Natural killer cell (primary cell): ENCODE measurements around the gene TMEM132A. TPM values are rescaled to one million over a fixed set of nuclear protein-coding genes. Genes with fewer than 3 reads are reported as not detected.
A peak's percentile ranks its signal among the peaks of the same experiment; 100 is the strongest.

Source experiments
- ATAC-seq, 3 donors: fragments of 150-1000 bp in 2 of 3; fragments of 200-7000 bp in 1 of 3; cut with Tn5 transposase; 1 replicate in 1 of 3; 2 replicates in 2 of 3; pipeline ENCODE4 v1.10.0; 2021; ENCODE audit warnings: mild to moderate bottlenecking in 2 of 3, moderate library complexity in 2 of 3
- DNase-seq, 2 donors: peaks; one replicate each; pipeline versions ENCODE4 v3.0.0 to v3.0.0-alpha.2; 2013 to 2021; ENCODE audit warnings: mixed read lengths in 1 of 2
- H3K27ac ChIP-seq: one replicate; pipeline ENCODE4 v1.5.1; 2013; ENCODE audit warnings: mild to moderate bottlenecking, low read length
- H3K27me3 ChIP-seq: one replicate; pipeline ENCODE4 v1.6.1; 2013; ENCODE audit warnings: low read length; ENCODE audit not compliant: control insufficient read depth, insufficient read depth
- H3K36me3 ChIP-seq: one replicate; pipeline ENCODE4 v1.6.1; 2013; ENCODE audit warnings: low read length; ENCODE audit not compliant: control insufficient read depth, insufficient read depth
- H3K4me1 ChIP-seq: one replicate; pipeline ENCODE4 v1.6.1; 2013; ENCODE audit warnings: low read length; ENCODE audit not compliant: control insufficient read depth, insufficient read depth
- H3K4me3 ChIP-seq: one replicate; pipeline ENCODE4 v1.5.1; 2013; ENCODE audit warnings: low read length
- H3K9me3 ChIP-seq: one replicate; pipeline ENCODE4 v1.6.1; 2013; ENCODE audit warnings: low read length; ENCODE audit not compliant: control insufficient read depth, insufficient read depth
- H3K27ac Mint-ChIP-seq, 2 donors: one replicate each; pipeline ENCODE4 v1.8.0; 2022; ENCODE audit warnings: mild to moderate bottlenecking in 2 of 2, mixed read lengths in 2 of 2, moderate library complexity in 1 of 2
- H3K27me3 Mint-ChIP-seq, 2 donors: one replicate each; pipeline ENCODE4 v1.8.0; 2022; ENCODE audit warnings: low read depth in 2 of 2, mixed read lengths in 2 of 2
- H3K36me3 Mint-ChIP-seq: one replicate; pipeline ENCODE4 v1.8.0; 2022; ENCODE audit warnings: mixed read lengths
- H3K4me1 Mint-ChIP-seq, 2 donors: one replicate each; pipeline ENCODE4 v1.8.0; 2022; ENCODE audit warnings: mixed read lengths in 2 of 2
- H3K4me3 Mint-ChIP-seq: one replicate; pipeline ENCODE4 v1.8.0; 2022; ENCODE audit warnings: mild to moderate bottlenecking, moderate library complexity, mixed read lengths
- H3K9me3 Mint-ChIP-seq, 2 donors: one replicate each; pipeline ENCODE4 v1.8.0; 2022; ENCODE audit warnings: mixed read lengths in 2 of 2
- CTCF ChIP-seq: fragments of 200-600 bp; IDR thresholded peaks from one replicate; pipeline ENCODE4 v1.8.0; 2022; ENCODE audit warnings: antibody characterized with exemption
- WGBS: methylation state at CpG from one replicate; pipeline ENCODE4 v1.1.7; 2013; ENCODE audit warnings: missing lambda C conversion rate; ENCODE audit not compliant: insufficient coverage; 5-methylcytosine and 5-hydroxymethylcytosine counted together
- intact Hi-C: fragments of 100-400 bp; cut with micrococcal nuclease; formaldehyde crosslinking; loops from one replicate; pipeline ENCODE4 v1.14.2; 2022
- total RNA-seq, 4 donors: library from RNA; stranded (reverse); fragments of 120-200 nt in 1 of 4; gene quantifications; one replicate each; pipeline versions ENCODE4 v1.2.3 to v1.2.4, GENCODE V29; 2013 to 2022

The TMEM132A gene
- total RNA-seq, 3 donors from 2014 or later (not counting 1 experiment from before 2014, with no cell fraction given): not detected

GRCh38 chr11:60978546-60979380 lies 54.5 kb downstream of the TMEM132A start:
- TF ChIP-seq CTCF: no peak
- Histone ChIP-seq H3K4me3 (no peak overlapping the region), H3K9me3 (no peaks in the 10 kb centered on the region), H3K36me3 (peaks cover 2% of the 10 kb centered on the region), H3K4me1 (peaks cover 68% of the 10 kb centered on the region), H3K27ac (peak overlapping the region; percentile 64), H3K27me3 (no peaks in the 10 kb centered on the region)
- DNase-seq: peak in 1 of 2 donors; percentile 77
- peak; percentile 82 to 89 (median 85) for ATAC-seq
- peak overlapping the region; percentile 73 for H3K4me3 Mint-ChIP-seq
- intact Hi-C loops: no loop called here
- H3K4me1 Mint-ChIP-seq: peaks cover 17 to 49% of the 10 kb centered on the region in 2 donors
- no peaks in the 10 kb centered on the region for H3K27me3 Mint-ChIP-seq
- WGBS: 39% methylated on average over 10 of the region's 10 CpGs
- H3K9me3 Mint-ChIP-seq: no peaks in the 10 kb centered on the region
- H3K36me3 Mint-ChIP-seq: no peaks in the 10 kb centered on the region
- peak overlapping the region; percentile 65 to 88 for H3K27ac Mint-ChIP-seq

DNA sequence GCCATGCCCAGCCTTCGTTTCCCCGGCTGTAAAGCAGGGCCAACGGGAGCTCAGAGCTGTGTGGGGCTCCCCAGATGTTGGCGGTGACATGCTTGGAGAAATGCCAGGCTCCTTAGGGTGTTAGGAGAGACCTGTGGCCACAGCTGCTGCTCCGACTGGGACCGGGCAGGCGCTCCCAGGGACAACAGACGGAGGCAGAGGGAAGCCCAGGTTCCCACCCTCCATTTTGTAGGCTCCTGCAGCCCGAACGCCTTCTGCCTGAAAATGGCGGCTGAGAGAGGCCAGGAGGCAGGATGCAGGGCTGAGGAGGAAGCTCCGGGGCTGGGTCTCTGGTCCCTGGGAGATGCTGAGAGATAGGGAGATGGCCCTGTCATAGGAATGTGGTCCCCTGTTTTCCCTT lies 57.3 kb downstream of the TMEM132A start:
- 96% methylated on average over 12 of the region's 12 CpGs for WGBS

GRCh38 chr11:60982184-60982583 lies 57.9 kb downstream of the TMEM132A start:
- H3K36me3 Mint-ChIP-seq: no peaks in the 10 kb centered on the region
- H3K4me3 ChIP-seq: no peak overlapping the region

More for the DNA sequence above, 57.3 kb downstream of the TMEM132A start:
- Histone ChIP-seq H3K27ac (no peak overlapping the region), H3K4me3 (no peak overlapping the region), H3K27me3 (no peaks in the 10 kb centered on the region), H3K9me3 (no peaks in the 10 kb centered on the region), H3K4me1 (peaks cover 78% of the 10 kb centered on the region), H3K36me3 (peaks cover 2% of the 10 kb centered on the region)
- intact Hi-C loops: no loop called here
- DNase-seq: no peak
- no peaks in the 10 kb centered on the region for H3K9me3 Mint-ChIP-seq
- TF ChIP-seq CTCF: no peak
- no peak overlapping the region for H3K27ac Mint-ChIP-seq
- peaks cover 20 to 56% of the 10 kb centered on the region in 2 donors for H3K4me1 Mint-ChIP-seq
- H3K36me3 Mint-ChIP-seq: no peaks in the 10 kb centered on the region
- no peak overlapping the region for H3K4me3 Mint-ChIP-seq
- peaks cover 0 to 5% of the 10 kb centered on the region in 2 donors for H3K27me3 Mint-ChIP-seq
- ATAC-seq: no peak

More at GRCh38 chr11:60982184-60982583, 57.9 kb downstream of the TMEM132A start:
- Mint-ChIP-seq H3K27ac (no peak overlapping the region), H3K27me3 (peaks cover 0 to 5% of the 10 kb centered on the region in 2 donors), H3K4me3 (no peak overlapping the region), H3K4me1 (peaks cover 16 to 50% of the 10 kb centered on the region in 2 donors), H3K9me3 (no peaks in the 10 kb centered on the region)
- peaks cover 78% of the 10 kb centered on the region for H3K4me1 ChIP-seq
- intact Hi-C loops: no loop called here
- WGBS: 87% methylated on average over 8 of the region's 8 CpGs
- no peak overlapping the region for H3K27ac ChIP-seq
- no peaks in the 10 kb centered on the region for H3K9me3 ChIP-seq
- ATAC-seq (no peak), DNase-seq (peak in 1 of 2 donors; percentile 59)
- no peaks in the 10 kb centered on the region for H3K27me3 ChIP-seq
- TF ChIP-seq CTCF: no peak
- H3K36me3 ChIP-seq: peaks cover 2% of the 10 kb centered on the region
